ENCODE measurements around the gene TIMP2.

- TF ChIP-seq, protein P1, sequence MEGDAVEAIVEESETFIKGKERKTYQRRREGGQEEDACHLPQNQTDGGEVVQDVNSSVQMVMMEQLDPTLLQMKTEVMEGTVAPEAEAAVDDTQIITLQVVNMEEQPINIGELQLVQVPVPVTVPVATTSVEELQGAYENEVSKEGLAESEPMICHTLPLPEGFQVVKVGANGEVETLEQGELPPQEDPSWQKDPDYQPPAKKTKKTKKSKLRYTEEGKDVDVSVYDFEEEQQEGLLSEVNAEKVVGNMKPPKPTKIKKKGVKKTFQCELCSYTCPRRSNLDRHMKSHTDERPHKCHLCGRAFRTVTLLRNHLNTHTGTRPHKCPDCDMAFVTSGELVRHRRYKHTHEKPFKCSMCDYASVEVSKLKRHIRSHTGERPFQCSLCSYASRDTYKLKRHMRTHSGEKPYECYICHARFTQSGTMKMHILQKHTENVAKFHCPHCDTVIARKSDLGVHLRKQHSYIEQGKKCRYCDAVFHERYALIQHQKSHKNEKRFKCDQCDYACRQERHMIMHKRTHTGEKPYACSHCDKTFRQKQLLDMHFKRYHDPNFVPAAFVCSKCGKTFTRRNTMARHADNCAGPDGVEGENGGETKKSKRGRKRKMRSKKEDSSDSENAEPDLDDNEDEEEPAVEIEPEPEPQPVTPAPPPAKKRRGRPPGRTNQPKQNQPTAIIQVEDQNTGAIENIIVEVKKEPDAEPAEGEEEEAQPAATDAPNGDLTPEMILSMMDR (IDR thresholded peaks at IDR 0.05), result no peak
- no peak for TF ChIP-seq POLR2A (IDR thresholded peaks at IDR 0.05)
- TF ChIP-seq POLR2AphosphoS5 (IDR thresholded peaks at IDR 0.05), result no peak
Measured at GRCh38 chr17:78924481-78925151, 571 bp downstream of the TIMP2 start.

Measured in breast epithelium (tissue), 3 donors.